MM.1S (cell line): ENCODE results near the gene ERVV-1.

Source experiments
- DNase-seq: peaks from one replicate; pipeline ENCODE4 v3.0.0-alpha.2; 2015
- H2AFZ ChIP-seq: fragments of 300-600 bp; sonication (generic); 2 replicates; pipeline ENCODE4 v1.6.0; 2016; ENCODE audit warnings: antibody characterized with exemption, low read length
- H3F3A ChIP-seq: fragments of 300-600 bp; sonication (generic); 2 replicates; pipeline ENCODE4 v1.6.1; 2016; ENCODE audit warnings: mild to moderate bottlenecking, antibody characterized with exemption, low read length, moderate library complexity, mixed read lengths; ENCODE audit not compliant: insufficient read depth
- H3K27ac ChIP-seq: fragments of 300-600 bp; sonication (generic); 2 replicates; pipeline ENCODE4 v1.5.1; 2016; ENCODE audit warnings: mild to moderate bottlenecking, low read length
- H3K27me3 ChIP-seq: fragments of 300-600 bp; sonication (generic); replicated peaks from 2 replicates; pipeline ENCODE4 v1.6.0; 2016; ENCODE audit warnings: low read length; ENCODE audit not compliant: insufficient read depth
- H3K36me3 ChIP-seq: fragments of 300-600 bp; sonication (generic); replicated peaks from 2 replicates; pipeline ENCODE4 v1.6.1; 2016; ENCODE audit warnings: mild to moderate bottlenecking, low read length, mixed read lengths; ENCODE audit not compliant: insufficient read depth
- H3K4me1 ChIP-seq: fragments of 300-600 bp; sonication (generic); 2 replicates; pipeline ENCODE4 v1.6.1; 2016; ENCODE audit warnings: low read length, mixed read lengths
- H3K4me2 ChIP-seq: fragments of 300-600 bp; sonication (generic); 2 replicates; pipeline ENCODE4 v1.6.0; 2016; ENCODE audit warnings: low read depth, low read length
- H3K4me3 ChIP-seq: fragments of 300-600 bp; sonication (generic); 2 replicates; pipeline ENCODE4 v1.5.1; 2016; ENCODE audit warnings: low read length, mixed read lengths
- H3K79me2 ChIP-seq: fragments of 300-600 bp; sonication (generic); 2 replicates; pipeline ENCODE4 v1.6.1; 2016; ENCODE audit warnings: mixed run types, low read length, mixed read lengths
- H3K9ac ChIP-seq: fragments of 300-600 bp; sonication (generic); 2 replicates; pipeline ENCODE4 v1.6.1; 2016; ENCODE audit warnings: low read length, mixed read lengths
- H3K9me2 ChIP-seq: fragments of 300-600 bp; sonication (generic); replicated peaks from 2 replicates; pipeline ENCODE4 v1.6.1; 2016; ENCODE audit warnings: mild to moderate bottlenecking, low read length, mixed read lengths; ENCODE audit not compliant: insufficient read depth
- H3K9me3 ChIP-seq: fragments of 300-600 bp; sonication (generic); replicated peaks from 2 replicates; pipeline ENCODE4 v1.6.1; 2016; ENCODE audit warnings: mild to moderate bottlenecking, low read length, mixed read lengths; ENCODE audit not compliant: insufficient read depth
- H4K20me1 ChIP-seq: fragments of 300-600 bp; sonication (generic); 2 replicates; pipeline ENCODE4 v1.6.1; 2016; ENCODE audit warnings: mild to moderate bottlenecking, low read length, moderate library complexity, mixed read lengths; ENCODE audit not compliant: insufficient read depth
- EZH2 ChIP-seq: fragments of 300-600 bp; sonication (generic); optimal IDR thresholded peaks from 2 replicates; pipeline ENCODE3; 2017; ENCODE audit warnings: low read depth, mild to moderate bottlenecking, antibody characterized with exemption, low read length, mixed read lengths
- EZH2phosphoT487 ChIP-seq: fragments of 300-600 bp; sonication (generic); IDR thresholded peaks from 2 replicates; pipeline ENCODE4 v1.6.1; 2018; ENCODE audit warnings: antibody characterized with exemption, low read length
- TF ChIP-seq, protein P1 (sequence below): fragments of 300-600 bp; sonication (generic); IDR thresholded peaks from 2 replicates; pipeline ENCODE4 v1.5.1; 2016; ENCODE audit warnings: antibody characterized with exemption, low read length, mixed read lengths

ERVV-1 gene

DNA sequence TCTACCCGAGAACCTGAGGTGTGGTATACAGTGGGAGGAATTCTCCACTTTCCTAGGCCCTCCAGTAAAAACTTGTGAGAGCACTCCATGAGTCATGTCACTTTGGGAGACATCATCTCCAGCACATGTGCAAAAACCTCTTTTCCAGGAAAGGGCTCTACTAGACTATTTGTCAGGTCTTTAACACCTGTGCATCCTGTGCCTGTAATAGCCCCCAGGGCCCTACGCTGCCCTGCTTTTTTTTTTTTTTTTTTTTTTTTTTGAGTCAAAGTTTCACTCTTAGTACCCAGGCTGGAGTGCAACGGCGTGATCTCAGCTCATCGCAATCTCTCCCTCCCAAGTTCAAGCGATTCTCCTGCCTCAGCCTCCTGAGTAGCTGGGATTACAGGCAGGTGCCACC lies 1.7 kb upstream of the ERVV-1 start:
- Histone ChIP-seq H3K9me3 (no peaks in the 10 kb centered on the region), H3K36me3 (no peaks in the 10 kb centered on the region), H3K9me2 (no peaks in the 10 kb centered on the region), H3K4me1 (no peaks in the 10 kb centered on the region), H3K4me2 (no peak overlapping the region), H3K27ac (no peak overlapping the region), H2AFZ (no peak overlapping the region), H4K20me1 (no peaks in the 10 kb centered on the region), H3F3A (no peaks in the 10 kb centered on the region), H3K27me3 (no peaks in the 10 kb centered on the region), H3K79me2 (no peaks in the 10 kb centered on the region), H3K4me3 (no peak overlapping the region), H3K9ac (no peak overlapping the region)
- no peak for DNase-seq
- TF ChIP-seq EZH2 (no peak), EZH2phosphoT487 (no peak)
- TF ChIP-seq, protein P1, sequence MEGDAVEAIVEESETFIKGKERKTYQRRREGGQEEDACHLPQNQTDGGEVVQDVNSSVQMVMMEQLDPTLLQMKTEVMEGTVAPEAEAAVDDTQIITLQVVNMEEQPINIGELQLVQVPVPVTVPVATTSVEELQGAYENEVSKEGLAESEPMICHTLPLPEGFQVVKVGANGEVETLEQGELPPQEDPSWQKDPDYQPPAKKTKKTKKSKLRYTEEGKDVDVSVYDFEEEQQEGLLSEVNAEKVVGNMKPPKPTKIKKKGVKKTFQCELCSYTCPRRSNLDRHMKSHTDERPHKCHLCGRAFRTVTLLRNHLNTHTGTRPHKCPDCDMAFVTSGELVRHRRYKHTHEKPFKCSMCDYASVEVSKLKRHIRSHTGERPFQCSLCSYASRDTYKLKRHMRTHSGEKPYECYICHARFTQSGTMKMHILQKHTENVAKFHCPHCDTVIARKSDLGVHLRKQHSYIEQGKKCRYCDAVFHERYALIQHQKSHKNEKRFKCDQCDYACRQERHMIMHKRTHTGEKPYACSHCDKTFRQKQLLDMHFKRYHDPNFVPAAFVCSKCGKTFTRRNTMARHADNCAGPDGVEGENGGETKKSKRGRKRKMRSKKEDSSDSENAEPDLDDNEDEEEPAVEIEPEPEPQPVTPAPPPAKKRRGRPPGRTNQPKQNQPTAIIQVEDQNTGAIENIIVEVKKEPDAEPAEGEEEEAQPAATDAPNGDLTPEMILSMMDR, result no peak

DNA sequence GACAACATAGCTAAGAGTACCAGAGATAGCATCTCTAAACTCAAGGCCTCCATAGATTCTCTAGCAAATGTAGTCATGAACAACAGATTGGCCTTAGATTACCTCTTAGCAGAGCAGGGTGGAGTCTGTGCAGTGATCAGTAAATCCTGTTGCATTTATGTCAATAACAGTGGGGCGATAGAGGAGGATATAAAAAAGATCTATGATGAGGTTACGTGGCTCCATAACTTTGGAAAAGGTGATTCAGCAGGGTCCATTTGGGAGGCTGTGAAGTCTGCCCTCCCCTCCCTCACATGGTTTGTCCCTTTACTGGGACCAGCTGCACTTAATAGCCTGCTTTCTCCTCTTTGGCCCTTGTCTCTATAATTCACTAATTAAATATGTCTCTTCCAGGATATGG lies 1.4 kb downstream of the ERVV-1 start:
- no peak for DNase-seq
- Histone ChIP-seq H2AFZ (no peak overlapping the region), H3K9ac (no peak overlapping the region), H3K4me2 (no peak overlapping the region), H3K36me3 (no peaks in the 10 kb centered on the region), H3K4me1 (no peaks in the 10 kb centered on the region), H3K27ac (no peak overlapping the region), H3K9me3 (no peaks in the 10 kb centered on the region), H3K4me3 (no peak overlapping the region), H4K20me1 (no peaks in the 10 kb centered on the region), H3K27me3 (no peaks in the 10 kb centered on the region), H3K79me2 (no peaks in the 10 kb centered on the region), H3F3A (no peaks in the 10 kb centered on the region), H3K9me2 (no peaks in the 10 kb centered on the region)
- TF ChIP-seq, protein P1, result no peak
- no peak for TF ChIP-seq EZH2
- TF ChIP-seq EZH2phosphoT487, result no peak

DNA sequence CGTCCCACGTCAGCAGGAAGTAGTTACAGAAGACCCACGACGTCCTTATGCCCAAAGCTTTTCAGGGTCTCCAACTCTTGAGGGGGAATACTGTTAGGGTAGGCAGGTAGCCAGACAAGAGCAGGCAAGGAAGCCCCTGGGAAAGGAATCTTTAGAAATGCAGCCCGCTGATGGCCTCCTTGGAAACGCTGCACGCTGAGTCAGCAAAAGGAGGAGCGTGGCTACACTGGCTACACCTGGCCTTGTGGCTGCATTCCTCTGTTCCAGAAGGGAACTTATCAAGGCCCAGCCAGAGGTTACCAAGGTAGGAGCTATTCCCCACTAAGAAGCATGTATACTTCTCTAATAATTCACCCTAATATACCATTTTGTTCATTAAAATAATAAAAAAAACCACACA lies 2.0 kb downstream of the ERVV-1 start:
- Histone ChIP-seq H3K9me3 (no peaks in the 10 kb centered on the region), H3K79me2 (no peaks in the 10 kb centered on the region), H3K4me2 (no peak overlapping the region), H3K9ac (no peak overlapping the region), H2AFZ (no peak overlapping the region), H3K27ac (no peak overlapping the region), H3K4me1 (no peaks in the 10 kb centered on the region), H4K20me1 (no peaks in the 10 kb centered on the region), H3K9me2 (no peaks in the 10 kb centered on the region), H3K4me3 (no peak overlapping the region), H3F3A (no peaks in the 10 kb centered on the region), H3K36me3 (no peaks in the 10 kb centered on the region), H3K27me3 (no peaks in the 10 kb centered on the region)
- TF ChIP-seq EZH2, result no peak
- TF ChIP-seq, protein P1, result no peak
- no peak for TF ChIP-seq EZH2phosphoT487
- DNase-seq, result no peak
